Activated CD4-positive, alpha-beta T cell treated with anti-CD3 and anti-CD28 coated beads, Interleukin-2, Interleukin-4, amounts not matched to agents 100 ng/mL and 50 ng/mL, durations not matched to agents 16 hours and 8 hours (primary cell): ENCODE data around the gene CLIP3.
"Not testable (repeated sequence)": the region's sequence is repeated elsewhere in the genome, so short reads cannot be mapped to it uniquely, and the experiment has no call there.

Source experiments
- DNase-seq: peaks from one replicate; pipeline ENCODE4 v3.0.0-alpha.2; 2020; ENCODE audit warnings: low spot score

The CLIP3 gene, protein sequence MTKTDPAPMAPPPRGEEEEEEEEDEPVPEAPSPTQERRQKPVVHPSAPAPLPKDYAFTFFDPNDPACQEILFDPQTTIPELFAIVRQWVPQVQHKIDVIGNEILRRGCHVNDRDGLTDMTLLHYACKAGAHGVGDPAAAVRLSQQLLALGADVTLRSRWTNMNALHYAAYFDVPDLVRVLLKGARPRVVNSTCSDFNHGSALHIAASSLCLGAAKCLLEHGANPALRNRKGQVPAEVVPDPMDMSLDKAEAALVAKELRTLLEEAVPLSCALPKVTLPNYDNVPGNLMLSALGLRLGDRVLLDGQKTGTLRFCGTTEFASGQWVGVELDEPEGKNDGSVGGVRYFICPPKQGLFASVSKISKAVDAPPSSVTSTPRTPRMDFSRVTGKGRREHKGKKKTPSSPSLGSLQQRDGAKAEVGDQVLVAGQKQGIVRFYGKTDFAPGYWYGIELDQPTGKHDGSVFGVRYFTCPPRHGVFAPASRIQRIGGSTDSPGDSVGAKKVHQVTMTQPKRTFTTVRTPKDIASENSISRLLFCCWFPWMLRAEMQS

DNA sequence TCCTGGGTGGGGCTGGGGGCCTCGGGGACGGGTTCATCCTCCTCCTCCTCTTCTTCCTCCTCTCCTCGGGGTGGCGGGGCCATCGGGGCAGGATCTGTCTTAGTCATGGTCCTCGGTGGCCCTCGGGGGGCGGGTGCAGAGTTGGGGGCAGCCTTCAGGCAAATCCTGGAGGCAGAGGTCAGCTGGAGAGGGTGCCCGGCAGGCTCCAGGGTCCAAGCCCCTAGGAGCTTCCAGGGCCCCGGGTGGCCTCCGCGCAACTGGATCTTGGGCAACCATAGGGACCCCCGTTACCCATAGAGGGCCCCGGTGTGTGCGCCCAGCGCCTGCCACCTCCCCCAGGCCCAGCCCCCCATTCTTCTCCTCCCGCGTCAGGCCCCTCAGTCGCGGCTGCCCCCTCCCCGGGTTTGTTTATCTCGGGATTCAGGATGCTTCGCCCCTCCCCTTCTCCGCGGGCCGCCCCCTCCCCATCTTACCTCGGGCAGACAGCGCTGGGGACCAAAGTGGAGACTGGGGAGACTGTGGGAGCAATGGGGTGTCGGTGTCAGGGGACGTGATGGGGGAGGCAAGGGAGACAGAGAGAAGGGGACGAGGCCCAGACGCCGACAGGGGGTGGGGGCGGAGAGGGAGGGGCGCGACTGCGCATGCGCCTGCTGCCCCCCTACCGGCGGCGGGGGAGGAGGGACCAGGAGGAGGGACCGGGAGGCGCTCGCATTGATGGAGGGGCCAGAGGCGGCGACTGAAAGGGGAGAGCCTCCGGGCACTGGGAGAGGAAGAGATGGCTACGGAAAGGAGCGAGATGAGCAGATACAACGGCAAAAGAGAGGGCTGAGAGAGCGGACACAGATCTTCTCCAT is at the start of gene CLIP3:
TSS of gene CLIP3 (minus strand) at position 623 of the 854 bp plus-strand sequence. CDS start at position 107, 516 bp downstream.
- peak; percentile 27 for DNase-seq

- no peak for DNase-seq
Measured at GRCh38 chr19:36081894-36082293, 49.2 kb upstream of the CLIP3 start.

- DNase-seq, result no peak
Measured at GRCh38 chr19:36081385-36081784, 48.7 kb upstream of the CLIP3 start.

DNA sequence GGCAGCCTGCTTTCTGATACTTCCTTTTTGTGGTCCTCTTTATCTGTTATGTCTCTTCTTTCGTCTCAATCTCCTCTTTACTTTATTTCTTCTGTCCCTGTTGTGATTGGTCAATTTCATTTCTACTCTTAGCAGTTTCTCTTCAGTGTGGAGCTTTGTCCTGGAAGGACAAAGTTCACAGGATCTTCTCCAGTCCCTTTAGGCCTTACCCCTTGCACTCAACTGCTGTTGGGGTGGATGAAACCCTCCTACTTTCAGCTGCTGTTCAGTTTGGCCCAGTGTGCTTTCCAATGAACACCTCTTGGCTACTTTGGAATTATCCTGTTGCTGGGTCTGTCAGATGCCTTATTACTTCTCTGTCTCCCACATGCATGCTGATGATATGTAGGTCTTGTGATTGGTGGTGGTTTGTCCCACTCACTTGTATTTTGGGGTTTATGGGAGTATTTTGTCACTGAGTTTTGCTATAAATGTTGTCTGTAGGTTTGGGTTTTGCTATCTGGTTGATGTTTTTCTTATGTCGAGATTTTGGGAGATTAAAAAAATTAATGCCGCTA is 46.8 kb upstream of the CLIP3 start:
- DNase-seq, result no peak

- no peak for DNase-seq
Measured at GRCh38 chr19:36073121-36073876, 40.6 kb upstream of the CLIP3 start.

GRCh38 chr19:36072081-36072480 is 39.4 kb upstream of the CLIP3 start:
- DNase-seq, result no peak

DNA sequence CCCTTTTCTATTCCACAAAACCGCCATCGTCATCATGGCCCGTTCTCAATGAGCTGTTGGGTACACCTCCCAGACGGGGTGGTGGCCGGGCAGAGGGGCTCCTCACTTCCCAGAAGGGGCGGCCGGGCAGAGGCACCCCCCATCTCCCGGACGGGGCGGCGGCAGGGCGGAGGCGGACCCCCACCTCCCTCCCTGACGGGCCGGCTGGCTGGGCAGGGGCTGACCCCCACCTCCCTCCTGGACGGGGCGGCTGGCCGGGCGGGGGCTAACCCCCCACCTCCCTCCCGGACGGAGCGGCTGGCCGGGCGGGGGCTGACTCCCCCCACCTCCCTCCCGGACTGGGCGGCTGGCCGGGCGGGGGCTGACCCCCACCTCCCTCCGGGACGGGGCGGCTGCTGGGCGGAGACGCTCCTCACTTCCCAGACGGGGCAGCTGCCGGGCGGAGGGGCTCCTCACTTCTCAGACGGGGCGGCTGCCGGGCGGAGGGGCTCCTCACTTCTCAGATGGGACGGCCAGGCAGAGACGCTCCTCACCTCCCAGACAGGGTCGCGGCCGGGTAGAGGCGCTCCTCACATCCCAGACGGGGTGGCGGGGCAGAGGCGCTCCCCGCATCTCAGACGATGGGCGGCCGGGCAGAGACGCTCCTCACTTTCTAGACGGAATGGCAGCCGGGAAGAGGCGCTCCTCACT is 36.3 kb upstream of the CLIP3 start:
- not testable (repeated sequence) for DNase-seq

DNA sequence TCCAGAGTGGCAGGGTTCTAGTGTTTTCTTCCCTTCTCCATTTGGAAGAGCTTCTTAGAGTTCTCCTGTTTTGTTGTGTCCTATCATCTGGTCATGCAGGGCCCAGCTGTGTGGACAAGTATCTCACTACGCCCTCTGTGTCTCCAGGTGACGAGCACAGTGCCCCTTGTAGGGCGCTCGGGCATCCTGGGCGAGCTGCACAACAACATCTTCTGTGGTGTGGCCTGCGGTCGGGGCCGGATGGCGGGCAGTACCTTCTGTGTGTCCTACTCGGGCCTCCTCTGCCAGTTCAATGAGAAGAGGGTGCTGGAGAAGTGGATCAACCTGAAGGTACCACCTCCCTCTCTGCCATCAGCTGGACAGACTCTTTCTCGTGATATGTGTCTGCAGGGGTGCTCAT is 35.0 kb upstream of the CLIP3 start:
- DNase-seq, result no peak

DNA sequence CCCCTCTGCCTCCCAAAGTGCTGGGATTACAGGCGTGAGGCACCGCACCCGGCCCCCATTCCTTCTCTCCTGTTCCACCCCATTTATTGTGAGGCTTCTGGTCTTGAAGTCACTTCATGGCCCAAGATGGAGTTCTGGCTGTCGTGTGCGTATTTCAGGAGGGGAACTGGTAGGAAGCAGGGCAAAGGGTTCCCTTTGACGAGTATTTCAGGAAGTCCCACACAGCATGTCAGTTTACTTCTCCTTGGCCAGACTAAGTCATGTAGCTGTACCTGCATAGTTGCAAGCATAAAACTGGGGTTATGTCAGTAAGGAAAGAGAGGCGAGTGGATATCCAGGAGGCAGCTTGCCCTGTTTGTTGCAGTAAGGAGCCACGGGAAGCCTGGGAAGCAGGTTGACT is 32.2 kb upstream of the CLIP3 start:
- DNase-seq, result no peak

DNA sequence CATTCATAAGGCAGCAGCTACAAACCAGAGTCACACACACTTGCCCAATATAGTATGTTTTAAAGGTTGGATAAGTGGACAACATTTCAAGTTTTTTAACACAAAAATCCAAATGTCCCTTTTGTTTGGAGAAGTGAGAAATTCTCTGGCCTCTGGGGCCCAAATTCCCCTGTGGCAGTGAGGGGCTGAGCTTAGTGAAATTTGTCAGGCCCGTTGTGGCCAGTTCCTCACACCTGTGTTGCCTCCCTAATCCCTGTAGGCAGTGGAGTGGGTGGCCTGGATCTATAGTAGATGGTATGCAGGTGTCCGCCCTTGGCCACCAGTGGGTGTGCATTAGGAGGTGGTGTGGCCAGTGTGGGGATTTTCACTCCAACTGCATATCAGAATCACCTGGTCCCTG is 28.7 kb upstream of the CLIP3 start:
- no peak for DNase-seq

DNA sequence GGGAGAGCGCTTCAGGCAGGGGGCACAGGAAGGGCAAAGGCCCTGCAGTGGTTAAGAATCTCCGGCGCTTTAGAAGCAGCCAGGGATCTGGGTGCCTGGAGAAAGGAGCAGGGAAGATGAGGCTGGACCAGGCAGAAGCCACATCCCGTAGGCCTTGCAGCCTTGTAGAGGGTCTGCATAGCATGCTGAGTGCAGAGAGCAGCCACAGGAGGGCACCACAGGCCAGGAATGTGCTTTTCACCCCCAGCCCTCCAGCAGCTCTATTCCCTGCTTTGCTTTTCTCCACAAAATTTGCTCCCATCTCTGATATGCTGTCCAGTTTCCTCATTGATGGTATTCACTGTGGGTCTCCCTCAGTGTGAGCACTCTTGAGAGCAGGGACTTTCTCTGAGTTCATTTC is 27.8 kb upstream of the CLIP3 start:
- no peak for DNase-seq

DNA sequence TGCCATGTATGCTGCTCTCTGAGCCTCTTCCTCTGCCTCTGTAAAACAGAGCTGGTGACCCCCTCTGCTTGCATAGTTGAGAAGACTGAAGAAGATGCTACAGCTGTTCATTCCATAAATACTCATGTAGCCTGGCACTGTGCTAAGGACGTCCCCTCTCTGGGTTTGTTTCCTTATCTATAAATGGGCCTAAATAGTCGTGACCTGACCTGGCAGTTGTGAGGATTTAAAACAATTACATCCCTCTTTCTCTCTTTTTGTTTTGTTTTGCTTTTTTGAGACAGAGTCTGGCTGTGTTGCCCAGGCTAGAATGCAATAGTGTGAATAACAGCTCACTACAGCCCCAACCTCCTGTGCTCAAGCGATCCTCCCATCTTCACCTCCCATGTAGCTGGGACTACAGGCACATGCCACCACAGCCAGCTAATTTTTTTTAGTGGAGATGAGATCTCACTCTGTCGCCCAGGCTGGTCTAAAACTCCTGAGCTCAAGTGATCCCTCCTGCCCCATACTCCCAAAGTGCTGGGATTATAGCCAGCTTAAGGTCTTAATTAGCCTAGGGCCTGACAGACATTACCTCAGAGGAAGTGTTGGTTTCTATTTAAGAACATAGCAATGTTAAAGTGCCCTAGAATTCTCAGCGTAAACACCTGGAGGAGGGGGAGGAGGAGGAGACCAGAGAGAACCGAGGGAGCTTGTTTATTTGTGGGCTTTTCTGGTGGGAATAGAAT is 26.7 kb upstream of the CLIP3 start:
- no peak for DNase-seq

GRCh38 chr19:36058481-36059179 is 26.0 kb upstream of the CLIP3 start:
- DNase-seq, result no peak

GRCh38 chr19:36054733-36055686 is 22.3 kb upstream of the CLIP3 start, which contains the start of gene WDR62:
Gene WDR62 (plus strand): TSS chr19:36054897. CDS start chr19:36054972, 75 bp downstream.
- peak; percentile 95 for DNase-seq

DNA sequence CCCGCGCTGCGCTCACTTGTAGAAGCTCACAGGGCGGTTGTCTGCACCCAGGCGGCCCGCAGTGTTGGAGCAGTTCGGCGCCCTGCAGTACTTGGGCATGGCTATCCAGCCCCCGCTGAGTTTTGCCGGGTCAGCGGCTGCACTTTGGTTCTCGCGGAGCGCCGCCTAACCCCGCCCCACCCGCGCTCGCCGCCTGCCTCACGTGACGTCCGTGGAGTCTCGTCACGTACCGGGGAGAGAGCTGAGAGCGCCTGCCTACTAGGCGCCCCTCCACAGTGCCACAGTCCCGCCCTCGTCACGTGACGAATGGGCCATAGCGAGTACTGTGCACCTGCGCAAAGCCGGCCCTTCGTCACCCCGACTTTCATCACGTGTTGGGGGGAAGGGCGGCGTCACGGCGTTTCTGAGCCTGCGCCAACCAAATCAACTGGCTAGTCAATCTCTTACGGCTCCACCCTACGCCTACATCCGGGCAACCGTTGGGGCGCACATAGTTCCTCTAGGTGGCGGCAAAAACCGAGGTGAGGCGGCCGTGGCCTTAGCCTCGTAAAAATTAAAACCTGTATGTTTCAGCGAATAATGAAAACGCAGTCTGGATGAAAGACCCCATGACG is 21.6 kb upstream of the CLIP3 start, which contains the start of gene THAP8:
TSS of gene THAP8 (minus strand) at position 167 of the 614 bp plus-strand sequence. CDS start at position 99, 68 bp downstream.
- DNase-seq, result peak; percentile 100

DNA sequence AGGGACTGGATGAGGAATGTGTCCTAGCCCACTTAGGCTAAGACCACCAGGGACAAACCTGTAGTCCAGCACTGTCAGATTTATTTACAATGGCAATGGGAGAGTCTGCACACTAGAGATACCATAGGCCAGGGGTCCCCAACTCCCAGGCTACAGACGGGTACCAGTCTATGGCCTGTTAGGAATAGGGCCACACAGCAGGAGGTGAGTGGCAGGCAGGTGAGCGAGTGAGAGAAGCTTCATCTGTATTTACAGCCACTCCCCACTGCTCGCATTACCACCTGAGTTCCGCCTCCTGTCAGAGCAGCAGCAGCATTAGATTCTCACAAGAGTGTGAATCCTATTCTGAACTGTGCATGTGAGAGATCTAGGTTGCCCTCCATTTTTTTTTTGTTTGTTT is 19.0 kb upstream of the CLIP3 start:
- DNase-seq, result no peak

DNA sequence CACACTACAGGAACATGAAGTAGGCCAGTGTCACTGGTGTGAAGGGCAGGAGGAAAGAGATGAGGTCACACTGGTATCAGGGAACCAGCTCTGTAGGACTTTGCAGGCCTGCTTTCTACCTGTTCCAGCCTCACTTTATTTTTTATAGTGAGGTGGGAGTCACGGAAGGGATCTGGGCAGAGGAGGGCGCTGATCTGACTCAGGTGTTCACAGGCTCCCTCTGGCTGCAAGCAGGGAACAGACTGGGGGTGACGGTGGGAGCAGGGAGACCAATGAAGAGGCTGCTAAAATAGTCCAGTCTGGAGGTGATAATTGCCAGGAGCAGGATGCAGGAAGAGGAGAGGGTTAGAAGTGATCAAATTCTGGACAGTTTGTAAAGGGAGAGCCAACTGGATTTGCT is 18.6 kb upstream of the CLIP3 start:
- no peak for DNase-seq
